HL-60 (cell line): ENCODE measurements around the gene TBX3.
"Not testable (repeated sequence)": the region's sequence is repeated elsewhere in the genome, so short reads cannot be mapped to it uniquely, and the experiment has no call there.

Source experiments
- DNase-seq, 2 experiments: peaks; one replicate each; pipeline ENCODE4 v3.0.0-alpha.2; 2010 to 2020; ENCODE audit warnings: low read depth in 1 of 2, low spot score in 1 of 2
- H3K27ac ChIP-seq: fragments of 250-450 bp; sonication (Bioruptor Pico); replicated peaks from 2 replicates; pipeline ENCODE4 v1.5.1; 2020; ENCODE audit warnings: mild to moderate bottlenecking, moderate library complexity
- H3K27me3 ChIP-seq: fragments of 250-450 bp; sonication (Bioruptor Pico); 2 replicates; pipeline ENCODE4 v1.5.1; 2021; ENCODE audit warnings: mild to moderate bottlenecking, moderate library complexity; ENCODE audit not compliant: insufficient read depth, poor library complexity, severe bottlenecking
- H3K4me3 ChIP-seq: replicated peaks from 2 replicates; pipeline ENCODE4 v1.5.1; 2011; ENCODE audit warnings: mild to moderate bottlenecking, control low read depth, low read length; ENCODE audit not compliant: insufficient read depth
- GABPA ChIP-seq: IDR thresholded peaks from 2 replicates; pipeline ENCODE4 v1.6.1; 2012; ENCODE audit warnings: low read depth
- POLR2AphosphoS5 ChIP-seq: IDR thresholded peaks from 2 replicates; pipeline ENCODE4 v1.6.1; 2012; ENCODE audit warnings: low read depth
- SPI1 ChIP-seq: IDR thresholded peaks from 2 replicates; pipeline ENCODE4 v1.6.1; 2012; ENCODE audit warnings: low read depth, mild to moderate bottlenecking, borderline replicate concordance
- long read RNA-seq: library from polyadenylated mRNA; unstranded; transcript quantifications from one replicate; pipeline ENCODE4 v2.0.0, GENCODE V29; 2020
- TF ChIP-seq, protein P1 (sequence below): IDR thresholded peaks from one replicate; pipeline ENCODE4 v1.5.1; 2011; ENCODE audit warnings: low read length, control low read depth, inconsistent platforms; ENCODE audit not compliant: insufficient read depth
- TF ChIP-seq, protein P2 (sequence below): IDR thresholded peaks from 2 replicates; pipeline ENCODE4 v1.6.1; 2012; ENCODE audit warnings: low read depth; ENCODE audit not compliant: insufficient replicate concordance

TBX3 gene
- long read RNA-seq: 0 reads

DNA sequence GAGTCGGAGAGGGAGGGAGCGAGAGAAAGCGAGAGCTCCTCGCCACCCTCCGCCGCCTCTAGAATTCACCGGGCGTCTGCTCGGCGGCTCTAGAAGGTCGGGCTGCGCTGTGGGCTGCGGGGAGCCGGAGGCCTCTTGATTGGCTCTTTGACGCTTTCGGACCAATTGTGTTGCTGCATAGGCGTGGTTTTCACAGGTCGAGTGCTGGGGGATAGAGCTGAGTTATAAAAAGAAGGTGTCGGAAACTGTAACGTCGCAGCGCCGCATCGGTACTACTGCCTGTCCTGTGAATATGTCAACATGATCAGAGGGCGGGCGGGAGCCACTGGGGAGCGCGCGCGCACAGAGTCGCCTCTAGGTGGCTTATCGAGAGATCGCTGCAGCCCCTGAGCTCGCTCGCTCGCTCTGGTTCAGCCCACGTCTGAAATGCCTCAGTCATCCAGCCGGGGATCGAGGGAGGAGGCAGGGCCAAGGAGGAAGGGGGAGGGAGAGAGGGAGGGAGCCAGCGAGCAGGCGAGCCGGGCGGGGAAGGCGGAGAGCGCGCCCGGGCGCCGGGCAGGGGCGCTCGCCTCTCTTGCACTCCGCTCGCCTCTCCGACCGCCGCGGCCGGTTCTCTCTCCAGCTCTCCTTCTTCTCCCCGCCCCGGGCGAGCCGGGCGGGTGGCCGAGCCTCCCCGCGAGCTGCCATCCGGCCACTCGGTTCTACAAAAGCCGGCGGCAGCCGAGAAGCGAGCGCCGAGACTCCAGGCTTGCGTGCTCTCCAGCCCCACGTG, at the start of gene TBX3:
TSS of gene TBX3 (minus strand) at position 78 of the 772 bp plus-strand sequence. CDS start 975 bp downstream, outside the sequence.
- peaks cover 73% of the 10 kb centered on the region for H3K27me3 ChIP-seq
- TF ChIP-seq POLR2AphosphoS5: no peak
- no peak within 1 kb of the TSS for H3K27ac ChIP-seq
- peak in 1 of 2 experiments; percentile 58 for DNase-seq
- peak within 1 kb of the TSS; percentile 8; the same call in 1 of the 2 replicates for H3K4me3 ChIP-seq

DNA sequence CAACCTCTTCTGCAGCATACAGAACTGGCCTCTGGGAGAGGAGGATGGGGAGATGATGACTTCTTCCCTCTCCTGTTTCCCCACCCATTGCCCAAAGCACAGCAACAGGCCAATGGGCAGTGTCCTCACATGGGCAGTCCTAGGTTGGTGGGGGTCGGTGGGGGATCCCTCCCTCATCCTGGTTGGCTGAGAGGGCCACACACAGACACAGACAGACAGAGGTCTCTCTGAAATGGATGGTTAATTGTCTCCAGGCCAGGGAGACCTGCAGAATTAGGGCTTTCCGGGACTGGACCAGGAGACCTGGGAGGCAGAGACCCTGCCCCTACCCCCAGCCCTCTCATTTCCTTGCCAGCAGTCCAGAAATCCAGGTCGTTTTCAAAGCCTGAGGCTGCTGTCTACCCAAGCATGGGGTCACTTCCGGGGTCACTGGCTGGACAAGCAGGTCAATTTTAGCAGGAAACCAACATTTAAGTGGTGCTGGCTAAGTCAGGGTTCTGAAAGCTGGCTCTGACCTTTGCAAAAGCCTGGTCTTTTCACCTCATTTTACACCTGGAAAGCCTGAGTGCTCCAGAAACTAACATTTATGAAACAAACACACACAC, 48.6 kb upstream of the TBX3 start:
- H3K27ac ChIP-seq: no peak overlapping the region
- TF ChIP-seq GABPA (no peak), SPI1 (no peak), POLR2AphosphoS5 (no peak)
- TF ChIP-seq, protein P1, sequence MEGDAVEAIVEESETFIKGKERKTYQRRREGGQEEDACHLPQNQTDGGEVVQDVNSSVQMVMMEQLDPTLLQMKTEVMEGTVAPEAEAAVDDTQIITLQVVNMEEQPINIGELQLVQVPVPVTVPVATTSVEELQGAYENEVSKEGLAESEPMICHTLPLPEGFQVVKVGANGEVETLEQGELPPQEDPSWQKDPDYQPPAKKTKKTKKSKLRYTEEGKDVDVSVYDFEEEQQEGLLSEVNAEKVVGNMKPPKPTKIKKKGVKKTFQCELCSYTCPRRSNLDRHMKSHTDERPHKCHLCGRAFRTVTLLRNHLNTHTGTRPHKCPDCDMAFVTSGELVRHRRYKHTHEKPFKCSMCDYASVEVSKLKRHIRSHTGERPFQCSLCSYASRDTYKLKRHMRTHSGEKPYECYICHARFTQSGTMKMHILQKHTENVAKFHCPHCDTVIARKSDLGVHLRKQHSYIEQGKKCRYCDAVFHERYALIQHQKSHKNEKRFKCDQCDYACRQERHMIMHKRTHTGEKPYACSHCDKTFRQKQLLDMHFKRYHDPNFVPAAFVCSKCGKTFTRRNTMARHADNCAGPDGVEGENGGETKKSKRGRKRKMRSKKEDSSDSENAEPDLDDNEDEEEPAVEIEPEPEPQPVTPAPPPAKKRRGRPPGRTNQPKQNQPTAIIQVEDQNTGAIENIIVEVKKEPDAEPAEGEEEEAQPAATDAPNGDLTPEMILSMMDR: no peak
- TF ChIP-seq, protein P2, sequence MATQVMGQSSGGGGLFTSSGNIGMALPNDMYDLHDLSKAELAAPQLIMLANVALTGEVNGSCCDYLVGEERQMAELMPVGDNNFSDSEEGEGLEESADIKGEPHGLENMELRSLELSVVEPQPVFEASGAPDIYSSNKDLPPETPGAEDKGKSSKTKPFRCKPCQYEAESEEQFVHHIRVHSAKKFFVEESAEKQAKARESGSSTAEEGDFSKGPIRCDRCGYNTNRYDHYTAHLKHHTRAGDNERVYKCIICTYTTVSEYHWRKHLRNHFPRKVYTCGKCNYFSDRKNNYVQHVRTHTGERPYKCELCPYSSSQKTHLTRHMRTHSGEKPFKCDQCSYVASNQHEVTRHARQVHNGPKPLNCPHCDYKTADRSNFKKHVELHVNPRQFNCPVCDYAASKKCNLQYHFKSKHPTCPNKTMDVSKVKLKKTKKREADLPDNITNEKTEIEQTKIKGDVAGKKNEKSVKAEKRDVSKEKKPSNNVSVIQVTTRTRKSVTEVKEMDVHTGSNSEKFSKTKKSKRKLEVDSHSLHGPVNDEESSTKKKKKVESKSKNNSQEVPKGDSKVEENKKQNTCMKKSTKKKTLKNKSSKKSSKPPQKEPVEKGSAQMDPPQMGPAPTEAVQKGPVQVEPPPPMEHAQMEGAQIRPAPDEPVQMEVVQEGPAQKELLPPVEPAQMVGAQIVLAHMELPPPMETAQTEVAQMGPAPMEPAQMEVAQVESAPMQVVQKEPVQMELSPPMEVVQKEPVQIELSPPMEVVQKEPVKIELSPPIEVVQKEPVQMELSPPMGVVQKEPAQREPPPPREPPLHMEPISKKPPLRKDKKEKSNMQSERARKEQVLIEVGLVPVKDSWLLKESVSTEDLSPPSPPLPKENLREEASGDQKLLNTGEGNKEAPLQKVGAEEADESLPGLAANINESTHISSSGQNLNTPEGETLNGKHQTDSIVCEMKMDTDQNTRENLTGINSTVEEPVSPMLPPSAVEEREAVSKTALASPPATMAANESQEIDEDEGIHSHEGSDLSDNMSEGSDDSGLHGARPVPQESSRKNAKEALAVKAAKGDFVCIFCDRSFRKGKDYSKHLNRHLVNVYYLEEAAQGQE: no peak
- DNase-seq: no peak

DNA sequence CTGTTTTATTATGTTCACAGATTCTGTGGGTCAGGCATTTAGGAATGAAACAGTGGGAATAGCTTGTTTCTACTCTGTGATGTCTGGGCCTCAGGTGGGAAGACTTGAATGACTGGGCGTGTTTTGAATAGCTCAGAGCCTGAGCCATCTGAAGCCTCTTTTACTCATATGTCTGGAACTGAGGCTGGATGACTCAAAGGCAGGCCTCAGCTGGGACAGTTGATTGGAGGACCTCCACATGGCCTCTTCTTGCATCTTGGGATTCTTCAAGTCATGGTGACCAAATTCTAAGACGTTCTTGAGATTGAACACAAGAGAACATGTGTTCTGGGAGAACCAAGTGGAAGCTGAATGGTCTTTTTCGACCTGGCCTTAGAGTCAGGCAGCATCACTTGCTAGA, 45.8 kb upstream of the TBX3 start:
- H3K27me3 ChIP-seq: no peaks in the 10 kb centered on the region
- no peak overlapping the region for H3K4me3 ChIP-seq
- no peak overlapping the region for H3K27ac ChIP-seq
- no peak for DNase-seq
- no peak for TF ChIP-seq POLR2AphosphoS5
- TF ChIP-seq, protein P1: no peak
- TF ChIP-seq, protein P2: no peak
- no peak for TF ChIP-seq SPI1
- TF ChIP-seq GABPA: no peak

More for the DNA sequence above, 48.6 kb upstream of the TBX3 start:
- Histone ChIP-seq H3K4me3 (no peak overlapping the region), H3K27me3 (peaks cover 5% of the 10 kb centered on the region)

DNA sequence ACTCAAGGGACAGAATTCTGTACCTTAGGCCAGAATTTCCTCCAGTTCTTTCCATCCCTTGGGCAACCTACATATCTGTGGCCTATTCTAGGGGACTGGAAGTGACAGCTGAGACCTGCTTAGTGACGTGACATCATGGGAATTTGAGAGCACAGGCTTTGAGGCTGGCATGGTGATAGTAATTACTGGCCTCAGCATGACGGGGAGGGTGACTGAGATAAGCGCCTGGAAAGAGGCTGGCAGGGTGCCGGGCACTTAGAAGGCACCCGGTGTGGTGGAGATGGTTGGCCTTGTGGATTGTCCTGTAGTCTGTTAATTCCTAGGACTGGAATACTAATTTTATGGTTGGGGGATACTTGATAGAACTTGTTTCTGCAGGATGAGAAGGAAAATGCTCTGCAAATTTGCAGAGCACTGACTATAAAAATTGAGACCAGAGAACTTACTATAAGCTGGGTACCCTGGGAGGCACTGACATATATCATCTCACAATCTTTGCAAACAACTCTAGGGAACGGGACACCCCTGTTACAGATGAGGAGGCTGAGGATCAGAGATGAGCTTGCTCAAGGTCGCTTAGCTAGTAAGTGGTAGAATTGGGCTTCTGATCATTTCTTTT, 42.2 kb upstream of the TBX3 start:
- TF ChIP-seq POLR2AphosphoS5 (no peak), SPI1 (no peak), GABPA (no peak)
- TF ChIP-seq, protein P2: no peak
- TF ChIP-seq, protein P1: no peak
- H3K27ac ChIP-seq: no peak overlapping the region
- DNase-seq: no peak
- no peaks in the 10 kb centered on the region for H3K27me3 ChIP-seq
- H3K4me3 ChIP-seq: no peak overlapping the region

DNA sequence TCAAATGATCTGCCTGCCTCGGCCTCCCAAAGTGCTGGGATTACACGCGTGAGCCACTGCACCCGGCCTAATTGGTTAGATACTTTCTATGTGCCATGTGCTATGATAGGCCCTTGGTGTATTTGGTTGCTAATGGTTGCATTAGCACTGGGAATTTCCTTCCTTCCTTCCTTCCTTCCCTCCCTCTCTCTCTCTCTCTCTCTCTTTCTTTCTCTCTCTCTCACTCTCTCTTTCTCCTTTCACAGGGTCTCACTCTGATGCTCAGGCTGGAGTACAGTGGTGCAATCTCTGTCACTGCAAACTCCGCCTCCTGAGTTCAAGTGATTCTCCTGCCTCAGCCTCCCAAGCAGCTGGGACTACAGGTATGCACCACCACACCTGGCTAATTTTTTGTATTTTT, 38.2 kb upstream of the TBX3 start:
- not testable (repeated sequence) for H3K27me3 ChIP-seq, H3K27ac ChIP-seq, DNase-seq, H3K4me3 ChIP-seq
